H1 (cell line): ENCODE measurements around the gene CD4. TPM values are rescaled to one million over a fixed set of nuclear protein-coding genes. Genes with fewer than 3 reads are reported as not detected.

Experiments
- BCL11A ChIP-seq, 2 experiments: IDR thresholded peaks; one replicate each; pipeline ENCODE4 v1.6.1; 2011; ENCODE audit warnings: low read depth in 2 of 2, low read length in 2 of 2, mild to moderate bottlenecking in 2 of 2
- CHD7 ChIP-seq: fragments of 300-600 bp; sonication (generic); IDR thresholded peaks from 2 replicates; pipeline ENCODE4 v1.7.1; 2012; ENCODE audit warnings: low read length, moderate library complexity, mild to moderate bottlenecking, inconsistent platforms; ENCODE audit not compliant: insufficient replicate concordance
- CREB1 ChIP-seq: IDR thresholded peaks from 2 replicates; pipeline ENCODE4 v1.6.1; 2012; ENCODE audit warnings: inconsistent platforms
- EZH2 ChIP-seq: fragments of 200-600 bp; sonication (generic); IDR thresholded peaks from 2 replicates; pipeline ENCODE4 v1.7.1; 2012; ENCODE audit warnings: low read depth, mild to moderate bottlenecking, moderate library complexity, low read length, inconsistent platforms; ENCODE audit not compliant: severe bottlenecking
- MAFK ChIP-seq: IDR thresholded peaks from 2 replicates; pipeline ENCODE4 v1.6.1; 2012; ENCODE audit warnings: low read depth, mild to moderate bottlenecking, improper control_type of control experiment, low read length
- PHF8 ChIP-seq: fragments of 200-600 bp; sonication (generic); conservative IDR thresholded peaks from 2 replicates; pipeline ENCODE4 v1.7.1; 2012; ENCODE audit warnings: low read depth, mild to moderate bottlenecking, inconsistent platforms, low read length, moderate library complexity
- RXRA ChIP-seq: IDR thresholded peaks from 2 replicates; pipeline ENCODE4 v1.6.1; 2011; ENCODE audit warnings: low read depth, mild to moderate bottlenecking, low read length, moderate library complexity; ENCODE audit not compliant: insufficient read depth
- SAP30 ChIP-seq: fragments of 300-600 bp; sonication (generic); IDR thresholded peaks from 2 replicates; pipeline ENCODE4 v1.7.1; 2012; ENCODE audit warnings: low read length, moderate library complexity, mild to moderate bottlenecking, inconsistent platforms; ENCODE audit not compliant: insufficient read depth, insufficient replicate concordance
- TAF1 ChIP-seq: IDR thresholded peaks from 2 replicates; pipeline ENCODE4 v1.6.1; 2011; ENCODE audit warnings: mild to moderate bottlenecking, low read depth, low read length
- polyA plus RNA-seq, 7 experiments: library from polyadenylated mRNA; depleted of rRNA in 3 of 7; stranded (reverse) in 5 of 7; unstranded in 2 of 7; fragments of >200 nt in 5 of 7; fragments of 200-250 nt in 2 of 7; gene quantifications; 1 replicate in 5 of 7; 2 replicates in 1 of 7; 4 replicates in 1 of 7; pipeline versions ENCODE4 v1.2.1 to v1.2.3, GENCODE V29; 2011 to 2013; ENCODE audit warnings: missing spikeins in 2 of 7, mixed read lengths in 2 of 7
- total RNA-seq: library from RNA; stranded (reverse); fragmentation: NEBNext Ultra II Directional; extraction: Animal tissue kit (Norgen Biotek cat#: 25700); gene quantifications from 2 replicates; pipeline ENCODE4 v1.2.1, GENCODE V29; 2021
- TF ChIP-seq, protein P1 (sequence below): IDR thresholded peaks from 2 replicates; pipeline ENCODE4 v1.6.1; 2012; ENCODE audit warnings: low read length, inconsistent platforms

Gene CD4
- total and polyA plus RNA-seq, 2 of the 8 experiments (the other 6 are each of a cell fraction or from before 2014, with no cell fraction given): 3.4 to 5.1 TPM

GRCh38 chr12:6748761-6749160 lies 40.6 kb upstream of the CD4 start (continued):
- TF ChIP-seq CHD7 (no peak), BCL11A (IDR thresholded peaks at IDR 0.05; ENCODE audit: low read depth in 2 of 2, low read length in 2 of 2) (no peak), MAFK (no peak), TAF1 (no peak), EZH2 (no peak), SAP30 (no peak), CREB1 (no peak), PHF8 (no peak), RXRA (no peak)
- TF ChIP-seq, protein P1, sequence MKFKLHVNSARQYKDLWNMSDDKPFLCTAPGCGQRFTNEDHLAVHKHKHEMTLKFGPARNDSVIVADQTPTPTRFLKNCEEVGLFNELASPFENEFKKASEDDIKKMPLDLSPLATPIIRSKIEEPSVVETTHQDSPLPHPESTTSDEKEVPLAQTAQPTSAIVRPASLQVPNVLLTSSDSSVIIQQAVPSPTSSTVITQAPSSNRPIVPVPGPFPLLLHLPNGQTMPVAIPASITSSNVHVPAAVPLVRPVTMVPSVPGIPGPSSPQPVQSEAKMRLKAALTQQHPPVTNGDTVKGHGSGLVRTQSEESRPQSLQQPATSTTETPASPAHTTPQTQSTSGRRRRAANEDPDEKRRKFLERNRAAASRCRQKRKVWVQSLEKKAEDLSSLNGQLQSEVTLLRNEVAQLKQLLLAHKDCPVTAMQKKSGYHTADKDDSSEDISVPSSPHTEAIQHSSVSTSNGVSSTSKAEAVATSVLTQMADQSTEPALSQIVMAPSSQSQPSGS: no peak
